Activated CD8-positive, alpha-beta memory T cell treated with anti-CD3 and anti-CD28 coated beads for 4 hours (primary cell): ENCODE measurements around the gene CYP21A2.

ENCODE experiments used
- DNase-seq, 2 donors: peaks; one replicate each; pipeline ENCODE4 v3.0.0-alpha.2; 2020; ENCODE audit warnings: low read depth in 2 of 2

The CYP21A2 gene

DNA sequence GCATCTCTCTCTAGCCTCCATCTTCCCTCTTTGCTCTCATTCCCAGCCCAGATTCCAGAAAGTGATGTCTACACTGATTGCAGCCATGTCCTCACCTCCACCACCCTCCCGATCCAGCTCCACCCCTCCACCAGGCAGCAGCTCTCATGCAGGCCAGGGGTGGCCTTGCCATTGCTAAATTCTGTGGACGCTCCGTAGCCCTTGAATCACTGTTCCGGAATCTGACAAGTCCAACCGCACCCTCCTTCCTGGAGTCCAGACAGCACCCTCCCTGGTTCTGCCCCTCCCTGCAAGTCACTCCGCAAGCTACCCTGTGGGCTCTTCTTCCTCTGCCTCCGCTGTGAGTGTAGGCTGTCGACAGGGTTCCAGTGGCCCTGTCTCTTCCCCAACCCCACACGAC, 44.7 kb downstream of the CYP21A2 start:
- no peak for DNase-seq

DNA sequence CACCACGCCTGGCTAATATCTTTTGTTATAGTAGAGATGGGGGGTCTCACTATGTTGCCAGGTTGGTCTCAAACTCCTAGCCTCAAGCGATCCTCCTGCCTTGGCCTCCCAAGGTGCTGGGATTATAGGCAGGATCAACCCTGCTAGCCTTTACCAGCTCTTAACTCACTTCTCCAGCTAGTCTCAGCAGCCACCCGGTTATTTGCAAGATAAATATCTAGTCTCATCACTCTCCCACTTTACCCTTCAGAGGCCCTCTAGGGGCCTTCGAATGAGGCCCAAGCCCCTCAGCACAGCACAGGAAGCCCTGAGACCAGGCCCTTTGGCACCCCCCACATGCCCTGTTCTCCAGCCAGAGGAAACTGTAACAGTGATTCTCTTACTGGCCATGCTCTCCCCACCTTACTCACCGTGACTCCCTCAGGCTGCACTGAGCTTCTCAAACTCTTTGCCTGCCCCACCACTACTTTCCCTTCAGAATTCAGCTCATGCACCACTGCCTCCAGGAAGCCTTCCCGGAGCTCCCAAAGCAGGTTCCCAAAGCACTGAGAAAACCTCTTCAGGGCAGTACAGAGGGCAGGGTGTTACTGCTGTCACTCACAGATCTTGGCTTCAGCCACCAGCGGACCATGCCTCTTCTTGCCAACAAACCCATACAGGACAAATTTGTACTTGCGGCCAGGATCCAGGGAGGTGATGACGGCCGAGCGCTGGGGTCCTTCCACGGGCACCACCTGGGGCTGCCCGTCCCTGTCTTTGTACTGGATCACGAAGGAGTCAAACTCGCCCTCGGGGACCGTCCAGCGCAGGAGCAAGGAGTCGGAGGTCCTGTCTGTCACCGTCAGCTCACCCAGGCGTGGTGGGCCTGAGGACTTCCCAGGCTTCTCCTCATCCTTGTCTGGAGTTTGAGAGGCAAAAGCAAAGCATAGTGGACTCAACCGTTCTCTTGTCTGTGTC, 45.9 kb downstream of the CYP21A2 start:
- no peak for DNase-seq

DNA sequence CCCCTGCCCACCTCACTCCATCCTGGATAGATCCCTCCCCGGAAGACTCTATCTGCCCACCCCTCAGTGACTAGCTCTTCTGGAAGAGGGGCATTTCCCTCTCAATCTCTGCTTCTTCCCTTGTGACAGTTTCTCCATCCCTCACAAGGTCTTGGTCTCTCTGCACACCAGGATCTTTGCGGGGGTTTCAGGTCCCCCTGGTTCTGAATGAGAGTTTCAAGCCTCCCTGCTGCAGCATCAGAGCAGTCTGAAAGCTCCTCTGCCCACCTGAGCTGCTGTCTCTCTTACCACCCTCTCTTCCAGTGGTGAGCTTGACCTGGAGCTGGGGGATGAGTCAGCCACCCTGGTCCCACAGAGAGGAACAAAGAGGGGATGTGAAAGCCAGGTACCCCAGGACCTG, 46.6 kb downstream of the CYP21A2 start:
- no peak for DNase-seq

DNA sequence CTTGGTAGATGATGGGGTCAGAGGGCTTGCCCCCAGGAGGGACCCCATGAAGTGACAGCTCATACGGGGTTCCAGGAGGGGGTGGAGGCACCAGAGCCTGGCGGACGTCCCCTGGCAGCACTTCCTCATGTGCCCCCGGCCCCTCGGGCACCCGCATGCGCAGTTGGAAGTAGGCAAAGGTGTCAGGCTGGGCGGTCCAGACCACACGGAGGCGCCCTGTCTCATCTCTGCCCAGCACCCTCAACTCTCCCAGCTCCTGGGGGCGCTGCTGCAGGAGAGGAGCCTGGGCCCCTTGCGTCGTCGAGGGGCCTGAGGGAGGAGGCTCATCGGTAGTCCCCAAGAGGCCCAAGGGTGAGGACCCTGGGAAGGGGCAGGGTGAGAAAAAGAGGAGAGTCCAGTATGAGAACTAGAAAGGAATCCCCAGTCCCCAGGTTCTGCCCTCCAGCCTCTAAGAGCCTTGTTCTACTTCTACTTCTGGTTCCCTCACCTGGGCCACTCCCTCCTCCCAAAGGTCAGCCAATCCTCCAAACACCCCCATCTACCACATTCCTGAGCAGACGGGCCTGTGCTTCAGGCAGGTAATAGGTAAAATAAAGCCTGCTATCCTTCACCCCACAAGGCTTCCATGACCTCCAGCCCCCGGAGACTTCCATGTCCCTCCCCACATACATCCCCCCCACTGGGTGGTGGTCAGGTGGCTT, 47.7 kb downstream of the CYP21A2 start:
- DNase-seq: no peak

DNA sequence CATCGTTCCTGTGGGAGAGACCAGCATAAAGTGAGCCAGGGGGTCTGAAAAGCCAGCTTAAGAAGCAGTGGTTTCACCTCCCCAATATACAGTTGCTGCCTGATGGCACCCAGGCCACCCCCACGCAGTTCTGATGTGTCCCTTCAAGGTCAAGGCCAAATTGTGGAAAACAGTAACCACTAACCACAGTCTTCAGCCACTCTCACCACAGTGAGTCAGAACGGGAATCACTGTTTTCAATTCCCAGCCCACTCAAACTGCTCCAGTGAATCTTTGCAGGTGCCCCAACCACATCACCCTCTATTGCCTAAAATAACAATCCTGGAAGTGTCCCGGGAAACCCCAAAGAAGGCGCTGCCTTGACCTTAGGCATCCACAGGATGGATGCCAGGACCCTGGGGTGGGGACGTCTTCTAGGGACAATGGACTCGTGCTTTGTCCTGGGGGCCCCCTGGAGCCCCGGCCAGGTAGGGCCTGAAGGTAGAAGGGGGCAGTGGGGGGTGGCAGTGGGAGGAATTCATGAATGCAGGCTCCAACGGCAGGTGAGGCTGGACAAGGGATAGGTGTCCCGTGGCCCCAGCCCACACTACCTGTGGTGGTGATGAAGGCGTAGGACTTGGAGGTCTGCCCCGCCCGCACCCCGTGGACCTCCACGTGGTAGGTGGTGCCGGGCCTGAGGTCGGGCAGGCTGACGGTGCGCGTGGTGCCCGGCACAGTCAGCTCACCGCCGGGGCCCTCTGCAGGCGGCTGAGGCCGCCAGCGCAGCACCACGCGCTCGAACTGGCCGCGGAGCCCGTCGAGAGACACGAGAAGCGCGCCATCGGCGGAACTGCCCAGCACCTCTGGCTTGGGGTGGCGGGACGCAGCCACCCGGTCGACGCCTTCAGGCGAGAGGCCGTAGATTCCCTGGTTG, 48.7 kb downstream of the CYP21A2 start:
- no peak for DNase-seq

DNA sequence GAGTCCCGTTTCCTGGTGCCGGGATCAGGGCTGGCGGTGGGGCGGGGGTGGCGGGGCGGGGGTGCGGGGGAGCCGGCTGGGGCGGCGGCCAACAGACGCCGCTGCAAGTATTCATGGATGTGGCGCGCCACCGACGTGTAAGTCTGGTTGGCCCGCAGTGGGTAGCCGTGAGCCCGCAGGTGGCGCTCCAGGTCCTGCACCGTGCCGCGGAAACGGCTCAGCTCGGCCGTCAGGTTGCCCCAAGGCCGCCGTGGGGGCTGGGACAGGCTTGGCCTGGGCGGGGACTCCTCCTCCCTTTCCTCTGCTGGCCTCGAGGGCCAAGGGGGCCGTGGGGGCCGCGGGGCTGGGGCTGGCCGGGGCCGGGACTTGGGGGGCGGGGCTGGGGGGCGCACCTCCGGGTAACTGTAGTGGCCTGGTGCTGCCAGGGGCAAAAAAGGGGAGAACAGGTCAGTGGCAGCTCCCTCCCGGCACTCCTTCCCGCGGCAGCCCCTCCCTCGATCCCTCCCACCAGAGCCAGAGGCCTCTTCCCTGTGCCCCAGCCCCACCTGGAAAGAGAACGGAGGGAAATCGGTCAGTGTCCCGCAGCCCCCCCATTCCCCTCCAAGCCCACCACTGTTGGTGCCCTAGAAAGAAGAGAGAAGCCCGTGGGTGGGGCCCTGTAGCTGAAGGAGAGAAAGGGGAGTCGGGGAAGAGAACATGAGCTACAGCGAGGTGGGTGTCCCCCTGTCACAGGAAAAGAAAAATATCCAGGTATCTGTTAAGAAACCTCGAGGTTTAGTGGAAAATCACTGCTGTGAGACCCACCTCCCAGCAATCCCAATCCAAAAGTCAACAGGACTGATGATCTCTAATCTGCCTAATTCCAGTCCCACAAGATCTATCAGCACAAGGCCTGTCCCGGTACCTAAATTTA, 49.6 kb downstream of the CYP21A2 start:
- DNase-seq: peak; percentile 26 to 34

DNA sequence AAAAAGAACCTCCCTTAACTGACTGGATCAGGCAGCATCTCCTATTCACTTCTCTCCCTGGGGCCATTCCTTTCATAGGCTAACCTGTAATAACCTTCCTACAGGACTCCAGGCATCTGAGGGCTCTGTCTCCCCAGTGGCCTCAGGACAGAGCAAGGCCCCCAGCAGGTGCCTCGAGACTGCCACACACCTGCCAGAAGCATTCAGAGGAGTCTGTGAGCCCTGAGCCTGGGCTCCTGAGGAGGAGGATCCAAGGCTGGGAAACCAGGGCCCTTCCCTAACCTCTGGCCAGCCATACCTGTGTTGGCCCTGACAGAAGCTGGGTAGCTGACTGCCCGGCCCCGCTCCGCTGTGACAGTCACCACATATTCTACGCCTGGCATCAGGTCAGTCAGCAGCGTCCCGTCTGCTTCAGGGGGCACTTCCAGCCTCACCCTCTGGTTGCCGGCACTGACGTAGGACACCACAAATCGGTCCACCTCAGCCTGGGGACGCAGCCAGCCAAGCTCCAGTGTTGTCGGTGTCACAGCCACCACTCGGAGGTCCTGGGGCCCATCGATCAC, 50.4 kb downstream of the CYP21A2 start:
- DNase-seq: no peak

DNA sequence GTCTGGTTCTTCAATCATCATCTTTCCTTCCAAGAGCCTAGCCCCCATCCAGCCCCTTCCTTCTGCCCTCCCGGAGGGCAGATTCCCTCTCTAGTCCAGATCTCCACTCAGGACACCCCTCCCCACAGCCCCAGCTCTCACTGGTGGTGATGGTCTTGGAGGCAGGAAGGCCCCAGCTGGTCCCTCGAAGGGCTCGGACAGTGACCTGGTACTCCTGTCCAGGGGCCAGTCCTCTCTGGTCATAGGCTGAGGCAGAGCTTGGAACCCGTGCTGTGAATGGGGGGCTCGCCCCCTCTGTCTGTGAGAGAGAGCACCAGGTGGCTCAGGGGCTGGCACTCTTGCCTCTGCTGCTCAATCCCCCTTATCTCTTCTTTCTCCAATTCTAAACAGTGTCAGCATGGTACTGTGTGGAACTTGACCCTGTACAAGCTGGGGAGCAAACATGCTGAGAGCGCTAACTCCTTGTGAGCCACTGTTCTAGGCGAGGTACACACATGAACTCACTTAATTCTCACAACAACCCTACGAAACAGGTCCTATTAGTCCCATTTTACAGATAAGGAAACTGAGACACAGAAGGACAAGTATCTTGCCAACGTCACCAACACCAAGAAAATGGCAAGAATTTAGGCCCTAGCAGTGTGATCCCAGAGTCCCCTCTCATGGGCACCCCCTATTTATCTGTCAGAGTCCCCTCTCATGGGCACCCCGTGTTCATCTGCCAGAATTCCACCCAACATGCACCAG, 51.0 kb downstream of the CYP21A2 start:
- DNase-seq: no peak
